RPMI8226 (cell line): Measurements from ENCODE around the gene CRPPA.
A peak's percentile ranks its signal among the peaks of the same experiment; 100 is the strongest.

Experiments
- DNase-seq: peaks from one replicate; pipeline ENCODE4 v3.0.0-alpha.2; 2015

CRPPA gene

GRCh38 chr7:16422917-16423316 is 1.6 kb upstream of the CRPPA start:
- DNase-seq = no peak

GRCh38 chr7:16422103-16422435 is 731 bp upstream of the CRPPA start:
- DNase-seq = no peak

- DNase-seq = peak; percentile 64
Measured at GRCh38 chr7:16420649-16421332, 547 bp downstream of the CRPPA start.

GRCh38 chr7:16420329-16420648 is 1.0 kb downstream of the CRPPA start:
- DNase-seq = no peak

GRCh38 chr7:16419859-16420258 is 1.5 kb downstream of the CRPPA start:
- DNase-seq = no peak

GRCh38 chr7:16419126-16419525 is 2.2 kb downstream of the CRPPA start:
- DNase-seq = no peak

- DNase-seq = no peak
Measured at GRCh38 chr7:16417906-16418305, 3.4 kb downstream of the CRPPA start.

GRCh38 chr7:16416289-16417282 is 4.8 kb downstream of the CRPPA start:
- no peak for DNase-seq

GRCh38 chr7:16412274-16413254 is 8.8 kb downstream of the CRPPA start:
- no peak for DNase-seq

- no peak for DNase-seq
Measured at GRCh38 chr7:16411391-16411790, 9.9 kb downstream of the CRPPA start.

- DNase-seq = no peak
Measured at GRCh38 chr7:16409777-16410176, 11.6 kb downstream of the CRPPA start.

GRCh38 chr7:16404636-16405035 is 16.7 kb downstream of the CRPPA start:
- DNase-seq = no peak

- DNase-seq = no peak
Measured at GRCh38 chr7:16403475-16403874, 17.9 kb downstream of the CRPPA start.

GRCh38 chr7:16402940-16403339 is 18.4 kb downstream of the CRPPA start:
- DNase-seq = no peak

- DNase-seq = no peak
Measured at GRCh38 chr7:16402091-16402490, 19.2 kb downstream of the CRPPA start.

- no peak for DNase-seq
Measured at GRCh38 chr7:16400893-16401275, 20.5 kb downstream of the CRPPA start.

- no peak for DNase-seq
Measured at GRCh38 chr7:16399916-16400892, 21.1 kb downstream of the CRPPA start.

GRCh38 chr7:16399265-16399831 is 22.0 kb downstream of the CRPPA start:
- no peak for DNase-seq

GRCh38 chr7:16398146-16399017 is 23.0 kb downstream of the CRPPA start:
- no peak for DNase-seq

- no peak for DNase-seq
Measured at GRCh38 chr7:16397501-16398145, 23.7 kb downstream of the CRPPA start.
